ENCODE data around the gene MORN5.

MORN5 gene

DNA sequence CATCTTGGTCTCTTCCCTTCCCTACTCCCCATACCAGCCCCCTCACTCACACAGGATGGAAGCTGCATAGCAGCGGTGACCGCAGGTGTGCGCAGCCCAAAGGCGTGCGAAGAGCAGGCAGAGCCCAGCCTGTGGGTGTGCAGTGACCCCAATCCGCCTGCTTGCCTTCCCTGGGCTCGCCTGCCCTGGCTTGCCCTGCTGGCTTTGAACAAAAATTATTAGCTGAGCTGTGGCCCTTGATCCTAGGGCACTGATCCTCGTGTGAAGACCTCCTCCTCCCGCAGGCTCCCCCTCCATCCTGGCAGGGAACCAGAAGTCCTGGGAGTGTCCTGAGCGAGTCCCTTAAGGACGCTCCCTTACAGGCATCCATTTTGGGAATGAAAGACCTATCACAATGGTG lies 31.9 kb downstream of the MORN5 start:
- H3K4me3 ChIP-seq (ENCODE audit: low read length), result no peak overlapping the region
- DNase-seq (ENCODE audit: low read depth), result no peak
- TF ChIP-seq, protein P1, sequence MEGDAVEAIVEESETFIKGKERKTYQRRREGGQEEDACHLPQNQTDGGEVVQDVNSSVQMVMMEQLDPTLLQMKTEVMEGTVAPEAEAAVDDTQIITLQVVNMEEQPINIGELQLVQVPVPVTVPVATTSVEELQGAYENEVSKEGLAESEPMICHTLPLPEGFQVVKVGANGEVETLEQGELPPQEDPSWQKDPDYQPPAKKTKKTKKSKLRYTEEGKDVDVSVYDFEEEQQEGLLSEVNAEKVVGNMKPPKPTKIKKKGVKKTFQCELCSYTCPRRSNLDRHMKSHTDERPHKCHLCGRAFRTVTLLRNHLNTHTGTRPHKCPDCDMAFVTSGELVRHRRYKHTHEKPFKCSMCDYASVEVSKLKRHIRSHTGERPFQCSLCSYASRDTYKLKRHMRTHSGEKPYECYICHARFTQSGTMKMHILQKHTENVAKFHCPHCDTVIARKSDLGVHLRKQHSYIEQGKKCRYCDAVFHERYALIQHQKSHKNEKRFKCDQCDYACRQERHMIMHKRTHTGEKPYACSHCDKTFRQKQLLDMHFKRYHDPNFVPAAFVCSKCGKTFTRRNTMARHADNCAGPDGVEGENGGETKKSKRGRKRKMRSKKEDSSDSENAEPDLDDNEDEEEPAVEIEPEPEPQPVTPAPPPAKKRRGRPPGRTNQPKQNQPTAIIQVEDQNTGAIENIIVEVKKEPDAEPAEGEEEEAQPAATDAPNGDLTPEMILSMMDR (conservative IDR thresholded peaks at IDR 0.05; ENCODE audit: low read depth, low read length), result no peak

DNA sequence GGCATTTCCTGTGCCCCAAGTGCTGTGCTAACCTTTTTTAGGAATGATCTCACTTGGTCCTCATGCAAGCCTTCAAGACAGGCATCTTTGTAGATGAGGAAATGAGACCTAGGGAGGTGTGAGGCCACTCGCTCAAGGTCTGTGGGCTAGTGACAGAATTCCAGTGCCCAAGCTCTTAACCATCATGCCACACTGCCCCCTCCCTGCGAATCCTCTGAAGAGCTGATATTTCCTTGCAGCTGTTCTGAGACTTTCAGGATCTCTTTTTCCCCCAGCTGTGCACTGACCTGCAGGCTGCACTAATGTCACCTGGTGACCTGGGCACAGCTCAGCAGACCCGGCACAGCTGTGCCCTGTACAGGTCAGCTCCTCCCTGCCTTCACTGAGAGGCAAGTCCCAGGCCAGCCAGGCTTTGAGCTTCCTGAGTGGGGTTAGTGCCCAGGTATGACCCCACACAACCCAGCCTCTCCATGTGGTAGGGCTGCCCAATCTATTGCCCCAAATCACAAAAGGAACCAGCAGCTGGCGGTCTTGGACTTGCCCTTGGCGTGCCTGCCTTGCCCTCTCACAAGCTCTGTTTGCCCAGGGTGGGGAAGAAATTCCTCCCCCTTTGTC lies 32.7 kb downstream of the MORN5 start:
- TF ChIP-seq, protein P1 (conservative IDR thresholded peaks at IDR 0.05; ENCODE audit: low read depth, low read length), result no peak
- DNase-seq (ENCODE audit: low read depth), result no peak
- no peak overlapping the region for H3K4me3 ChIP-seq (ENCODE audit: low read length)

DNA sequence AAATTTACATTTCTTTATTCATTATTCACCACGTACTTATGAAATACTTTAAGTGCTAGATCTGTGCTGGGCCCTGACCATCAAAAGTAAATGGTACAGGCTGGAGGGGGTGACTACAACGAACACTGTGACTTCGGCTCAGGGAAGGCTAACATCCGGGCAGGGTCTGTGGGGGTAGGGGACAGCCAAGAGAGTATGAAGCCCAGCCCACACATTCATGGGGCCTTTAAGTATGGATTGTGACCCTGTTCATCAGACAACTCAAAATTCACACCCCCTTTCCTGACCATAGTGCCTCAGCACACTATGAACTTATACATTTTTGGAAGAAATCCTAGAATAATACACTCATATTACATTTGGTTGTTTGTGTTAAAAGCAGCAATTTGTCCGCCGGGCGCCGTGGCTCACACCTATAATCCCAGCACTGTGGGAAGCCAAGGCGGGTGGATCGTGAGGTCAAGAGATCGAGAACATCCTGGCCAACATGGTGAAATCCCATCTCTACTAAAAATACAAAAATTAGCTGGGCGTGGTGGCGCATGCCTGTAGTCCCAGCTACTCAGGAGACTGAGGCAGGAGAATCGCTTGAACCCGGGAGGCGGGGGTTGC lies 33.3 kb downstream of the MORN5 start:
- TF ChIP-seq, protein P1 (conservative IDR thresholded peaks at IDR 0.05; ENCODE audit: low read depth, low read length), result no peak
- no peak overlapping the region for H3K4me3 ChIP-seq (ENCODE audit: low read length)
- DNase-seq (ENCODE audit: low read depth), result no peak

- DNase-seq (ENCODE audit: low read depth), result no peak
- TF ChIP-seq, protein P1 (conservative IDR thresholded peaks at IDR 0.05; ENCODE audit: low read depth, low read length), result no peak
- no peak overlapping the region for H3K4me3 ChIP-seq (ENCODE audit: low read length)
Measured at GRCh38 chr9:122193651-122194050, 33.9 kb downstream of the MORN5 start.

DNA sequence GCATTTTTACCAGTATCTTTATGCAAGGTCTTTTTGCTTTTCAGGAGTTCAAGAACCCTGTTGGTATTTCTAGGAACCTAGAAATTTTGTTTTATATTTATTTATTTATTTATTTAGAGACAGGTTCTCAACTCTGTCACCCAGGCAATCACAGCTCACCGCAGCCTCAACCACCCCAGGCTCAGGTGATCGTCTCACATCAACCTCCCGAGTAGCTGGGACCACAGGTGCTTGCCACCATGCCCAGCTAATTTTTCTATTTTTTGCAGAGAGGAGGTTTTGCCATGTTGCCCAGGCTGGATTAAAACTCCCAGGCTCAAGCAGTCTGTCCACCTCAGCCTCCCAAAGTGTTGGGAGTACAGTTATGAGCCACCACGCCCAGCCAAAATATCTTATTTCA lies 36.2 kb downstream of the MORN5 start:
- DNase-seq (ENCODE audit: low read depth), result no peak
- TF ChIP-seq, protein P1 (conservative IDR thresholded peaks at IDR 0.05; ENCODE audit: low read depth, low read length), result no peak
- no peak overlapping the region for H3K4me3 ChIP-seq (ENCODE audit: low read length)

DNA sequence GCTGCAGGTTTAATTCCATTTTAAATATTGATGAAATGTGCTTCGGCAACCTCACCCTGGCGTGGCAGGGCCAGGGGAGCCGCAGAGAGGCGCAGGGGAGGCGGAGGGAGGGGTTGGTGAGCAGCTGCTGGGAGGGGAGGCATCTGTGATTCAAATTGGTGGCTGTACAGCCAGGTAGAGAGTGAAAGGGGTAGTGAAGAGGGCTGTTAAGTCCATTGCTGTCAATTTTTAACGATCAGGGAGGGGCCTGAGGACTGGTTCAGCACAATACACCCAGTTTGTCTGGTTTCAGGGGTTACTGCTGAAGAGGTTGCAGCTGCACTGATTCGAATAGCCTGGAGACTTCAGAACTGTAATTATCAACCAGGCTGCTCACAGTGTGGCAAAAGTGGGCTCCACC lies 37.7 kb downstream of the MORN5 start:
- TF ChIP-seq, protein P1 (conservative IDR thresholded peaks at IDR 0.05; ENCODE audit: low read depth, low read length), result no peak
- H3K4me3 ChIP-seq (ENCODE audit: low read length), result no peak overlapping the region
- no peak for DNase-seq (ENCODE audit: low read depth)

DNA sequence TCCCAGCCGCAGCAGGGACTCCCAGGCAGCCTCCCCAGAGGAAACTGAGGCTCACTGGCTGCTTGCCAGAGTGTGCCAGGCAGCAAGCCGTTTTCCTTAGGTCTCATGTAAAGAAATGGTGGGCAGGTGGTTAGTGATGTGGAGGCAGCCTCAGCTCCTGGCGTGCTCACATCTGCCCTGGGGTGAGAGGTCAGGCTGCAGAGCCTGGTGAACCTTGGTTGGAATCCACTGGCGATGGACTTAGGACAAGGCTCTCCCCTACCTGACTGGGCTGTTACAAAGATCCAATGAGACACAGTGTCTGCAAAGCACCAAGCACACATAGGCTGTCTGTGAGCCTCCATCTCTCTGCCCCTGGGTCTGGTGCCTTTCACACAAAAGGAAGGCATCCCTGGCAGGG lies 38.2 kb downstream of the MORN5 start:
- no peak overlapping the region for H3K4me3 ChIP-seq (ENCODE audit: low read length)
- DNase-seq (ENCODE audit: low read depth), result no peak
- TF ChIP-seq, protein P1 (conservative IDR thresholded peaks at IDR 0.05; ENCODE audit: low read depth, low read length), result no peak
